HepG2 (cell line): Measurements from ENCODE around the gene CEP131. TPM values are rescaled to one million over a fixed set of nuclear protein-coding genes. Genes with fewer than 3 reads are reported as not detected.

Experiments
- ATAC-seq: fragments of 200-7000 bp; cut with Tn5 transposase; 3 replicates; pipeline ENCODE4 v1.9.1; 2020; ENCODE audit warnings: mild to moderate bottlenecking, moderate library complexity
- BruUV-seq: library from RNA; stranded (reverse); fragments of 400-500 nt; replicated peaks from 2 replicates; lab custom pipeline; 2021; lab: Mats Ljungman, UMichigan
- CTCF ChIA-PET: fragments of 300-600 bp; formaldehyde crosslinking; extraction: SDS; loops from one replicate; lab custom pipeline; 2021; ENCODE audit warnings: low total read pairs, inconsistent platforms, low intra/inter-chr PET ratio; lab: Yijun Ruan, JAX
- POLR2A ChIA-PET: fragments of 350-600 bp; sonication (Branson Sonifier 250); formaldehyde crosslinking; loops from one replicate; lab custom pipeline; 2020; ENCODE audit warnings: antibody characterized with exemption, inconsistent platforms; lab: Yijun Ruan, JAX
- DNase-seq: peaks from one replicate; pipeline ENCODE4 v3.0.0-alpha.2; 2015; ENCODE audit warnings: low spot score
- FAIRE-seq: peaks from 3 replicates; lab custom pipeline; 2011; peaks lifted over from hg19 to GRCh38; lab: Jason Lieb, UNC
- H2AFZ ChIP-seq: one replicate; pipeline ENCODE4 v1.6.1; 2011; ENCODE audit warnings: low read length, inconsistent platforms
- H3K27ac ChIP-seq: fragments of 300-600 bp; 3 replicates; pipeline ENCODE4 v1.8.0; 2011; ENCODE audit warnings: mixed run types, mild to moderate bottlenecking, mixed read lengths, low read length, inconsistent platforms; ENCODE audit not compliant: insufficient read depth; ENCODE audit errors: extremely low read length
- H3K27me3 ChIP-seq, 2 experiments: fragments of 200-600 bp in 1 of 2; 2 replicates in 1 of 2; 3 replicates in 1 of 2; pipeline versions ENCODE4 v1.6.0 to v1.8.0; 2011; ENCODE audit warnings: low read length in 2 of 2, mild to moderate bottlenecking in 2 of 2, moderate library complexity in 2 of 2, inconsistent platforms in 1 of 2; ENCODE audit not compliant: insufficient read depth in 2 of 2, control insufficient read depth in 1 of 2
- H3K36me3 ChIP-seq, 2 experiments: fragments of 200-600 bp in 1 of 2; replicated peaks in 1 of 2; 2 replicates in 1 of 2; 3 replicates in 1 of 2; pipeline versions ENCODE4 v1.5.1 to v1.8.0; 2011; ENCODE audit warnings: low read length in 2 of 2, inconsistent platforms in 1 of 2; ENCODE audit not compliant: insufficient read depth in 2 of 2, control insufficient read depth in 1 of 2
- H3K4me1 ChIP-seq: 2 replicates; pipeline ENCODE4 v1.5.1; 2012; ENCODE audit warnings: low read length, inconsistent platforms; ENCODE audit not compliant: insufficient read depth
- H3K4me2 ChIP-seq: 2 replicates; pipeline ENCODE4 v1.6.0; 2011; ENCODE audit warnings: low read depth, low read length, inconsistent platforms
- H3K4me3 ChIP-seq, 3 experiments: fragments of 200-600 bp in 1 of 3; sonication (generic), shearing (Covaris generic) in 1 of 3; replicated peaks in 1 of 3; 2 replicates each; pipeline ENCODE4 v1.5.1; 2011 to 2016; ENCODE audit warnings: low read length in 3 of 3, inconsistent platforms in 2 of 3, low read depth in 2 of 3, mild to moderate bottlenecking in 2 of 3, control low read depth in 1 of 3, mixed read lengths in 1 of 3; ENCODE audit not compliant: insufficient read depth in 1 of 3
- H3K79me2 ChIP-seq: one replicate; pipeline ENCODE4 v1.6.1; 2011; ENCODE audit warnings: low read length, inconsistent platforms; ENCODE audit not compliant: insufficient read depth
- H3K9ac ChIP-seq: 2 replicates; pipeline ENCODE4 v1.6.0; 2011; ENCODE audit warnings: mild to moderate bottlenecking, low read depth, low read length, inconsistent platforms; ENCODE audit not compliant: insufficient read depth
- H3K9me3 ChIP-seq: 2 replicates; pipeline ENCODE4 v1.5.1; 2012; ENCODE audit warnings: mild to moderate bottlenecking, low read length
- H4K20me1 ChIP-seq: 2 replicates; pipeline ENCODE4 v1.6.0; 2011; ENCODE audit warnings: inconsistent platforms, mild to moderate bottlenecking, low read length, moderate library complexity; ENCODE audit not compliant: insufficient read depth
- CBX2 ChIP-seq, 2 experiments: fragments of 200-600 bp in 1 of 2; sonication (generic); formaldehyde crosslinking in 1 of 2; IDR thresholded peaks; 2 replicates each; pipeline versions ENCODE4 v1.7.0 to v1.8.1; 2018 to 2022; ENCODE audit warnings: low read depth in 2 of 2, low read length in 1 of 2, mild to moderate bottlenecking in 1 of 2, missing genetic modification reagents in 1 of 2
- KAT7 ChIP-seq: IDR thresholded peaks from 2 replicates; pipeline ENCODE4 v1.6.1; 2018; ENCODE audit warnings: borderline replicate concordance, missing compliant biosample characterization
- RCOR2 ChIP-seq: IDR thresholded peaks from 2 replicates; pipeline ENCODE4 v1.6.1; 2016; ENCODE audit warnings: missing biosample characterization, missing genetic modification reagents
- USF2 ChIP-seq, 2 experiments: sonication (generic) in 1 of 2; formaldehyde crosslinking in 1 of 2; IDR thresholded peaks; 2 replicates each; pipeline versions ENCODE4 v1.5.1 to v1.6.1; 2011 to 2020; ENCODE audit warnings: borderline replicate concordance in 1 of 2, low read depth in 1 of 2, low read length in 1 of 2, mild to moderate bottlenecking in 1 of 2, missing genetic modification reagents in 1 of 2, moderate library complexity in 1 of 2
- ZFP36L2 ChIP-seq: sonication (generic); formaldehyde crosslinking; IDR thresholded peaks from 2 replicates; pipeline ENCODE4 v1.4.0; 2020; ENCODE audit warnings: missing genetic modification reagents
- ZNF136 ChIP-seq: sonication (generic); formaldehyde crosslinking; IDR thresholded peaks from 2 replicates; pipeline ENCODE4 v1.8.1; 2022; ENCODE audit warnings: low read depth, mild to moderate bottlenecking, moderate library complexity, missing genetic modification reagents
- ZNF20 ChIP-seq: sonication (generic); formaldehyde crosslinking; IDR thresholded peaks from 2 replicates; pipeline ENCODE4 v1.4.0; 2020; ENCODE audit warnings: mild to moderate bottlenecking, moderate library complexity, missing genetic modification reagents
- ZNF205 ChIP-seq: IDR thresholded peaks from 2 replicates; pipeline ENCODE4 v1.6.1; 2018; ENCODE audit warnings: missing biosample characterization, missing genetic modification reagents
- WGBS: methylation state at CpG from one replicate; pipeline ENCODE4 v1.1.6; 2017; ENCODE audit warnings: low lambda C conversion rate; 5-methylcytosine and 5-hydroxymethylcytosine counted together
- in situ Hi-C: cut with HindIII; loops from 2 replicates; pipeline ENCODE4 v1.10.0; 2017; ENCODE audit warnings: low pct_unique_long_range_greater_than_20kb; ENCODE audit not compliant: extremely low pct_ligation_motif_present
- intact Hi-C: fragments of 100-400 bp; cut with micrococcal nuclease; formaldehyde crosslinking; loops from one replicate; pipeline ENCODE4 v1.10.0; 2022; ENCODE audit not compliant: unreplicated experiment
- polyA plus RNA-seq, 8 experiments: library from polyadenylated mRNA; depleted of rRNA in 3 of 8; stranded (reverse) in 7 of 8; unstranded in 1 of 8; fragments of >200 nt; fragmentation: Illumina TruSeq in 4 of 8; extraction: Trizol in 4 of 8; gene quantifications; 2 replicates each; pipeline versions ENCODE4 v1.2.1 to v1.2.3, GENCODE V29; 2011 to 2016; ENCODE audit warnings: low read depth in 4 of 8, missing spikeins in 1 of 8, mixed read lengths in 1 of 8; ENCODE audit not compliant: insufficient read depth in 1 of 8
- total RNA-seq, 5 experiments: library from RNA; depleted of rRNA; stranded (reverse); fragments of >200 nt; fragmentation: Illumina TruSeq; extraction: Trizol; gene quantifications; 2 replicates each; pipeline ENCODE4 v1.2.3, GENCODE V29; 2016; ENCODE audit warnings: low read depth in 1 of 5

The CEP131 gene
- total and polyA plus RNA-seq, 2 of the 13 experiments (the other 11 are each of a cell fraction or from before 2014, with no cell fraction given): 5.0 to 16.8 TPM

GRCh38 chr17:81144423-81144781 is 78.4 kb downstream of the CEP131 start:
- no peak for DNase-seq
- Histone ChIP-seq H3K27ac (no peak overlapping the region), H2AFZ (no peak overlapping the region), H4K20me1 (no peaks in the 10 kb centered on the region), H3K27me3 (no peaks in the 10 kb centered on the region), H3K79me2 (no peaks in the 10 kb centered on the region), H3K9me3 (no peaks in the 10 kb centered on the region), H3K4me2 (no peak overlapping the region), H3K4me1 (peaks cover 31% of the 10 kb centered on the region), H3K4me3 (no peak overlapping the region; a peak in 1 of 6 replicates), H3K9ac (no peak overlapping the region), H3K36me3 (no peaks in the 10 kb centered on the region)
- no peak for ATAC-seq
- CTCF ChIA-PET: interaction anchor here (1.7 to 2.1 kb wide), 2 partner anchors 45 to 97 kb away, joined by 5 to 6 read pairs; no protein-coding TSS in a partner anchor
- POLR2A ChIA-PET: interaction anchor here (1.4 kb wide), 1 partner anchor 79 kb away, joined by 4 read pairs; the partner anchor contains the start of gene CEP131
- FAIRE-seq: no peak
- TF ChIP-seq RCOR2 (no peak), USF2 (IDR thresholded peaks at IDR 0.05; ENCODE audit: low read depth, low read length) (no peak), USF2 (CRISPR knock-in tag; IDR thresholded peaks at IDR 0.05; ENCODE audit: borderline replicate concordance) (no peak), ZFP36L2 (CRISPR knock-in tag) (no peak), ZNF136 (CRISPR knock-in tag) (no peak), ZNF205 (CRISPR knock-in tag) (no peak), CBX2 (IDR thresholded peaks at IDR 0.05; ENCODE audit: low read depth, low read length) (no peak), CBX2 (CRISPR knock-in tag; IDR thresholded peaks at IDR 0.05; ENCODE audit: low read depth) (no peak), KAT7 (CRISPR knock-in tag) (no peak), ZNF20 (CRISPR knock-in tag) (no peak)
- intact Hi-C loops: loop anchor here (5.0 kb wide), 2 partner anchors 58 to 78 kb away; partner anchors contain the start of gene CEP131
- WGBS: 75% methylated on average over 14 of the region's 14 CpGs
- no TSS peak for BruUV-seq
- in situ Hi-C loops: loop anchor here (5.0 kb wide), 2 partner anchors 48 to 83 kb away; no protein-coding TSS in a partner anchor
